H1 (cell line): ENCODE results near the gene GRSF1. TPM values are rescaled to one million over a fixed set of nuclear protein-coding genes. Genes with fewer than 3 reads are reported as not detected.

Experiments
- BACH1 ChIP-seq: IDR thresholded peaks from 2 replicates; pipeline ENCODE4 v1.6.1; 2012; ENCODE audit warnings: low read length, improper control_type of control experiment
- CEBPB ChIP-seq: IDR thresholded peaks from 2 replicates; pipeline ENCODE4 v1.6.1; 2012; ENCODE audit warnings: low read depth, low read length
- EP300 ChIP-seq, 2 experiments: IDR thresholded peaks; 1 replicate in 1 of 2; 2 replicates in 1 of 2; pipeline ENCODE4 v1.6.1; 2011 to 2012; ENCODE audit warnings: low read depth in 2 of 2, low read length in 2 of 2, mild to moderate bottlenecking in 2 of 2, borderline replicate concordance in 1 of 2, inconsistent platforms in 1 of 2, moderate library complexity in 1 of 2
- GABPA ChIP-seq: IDR thresholded peaks from 2 replicates; pipeline ENCODE4 v1.6.1; 2011; ENCODE audit warnings: mild to moderate bottlenecking, low read length, moderate library complexity, borderline replicate concordance; ENCODE audit not compliant: insufficient read depth
- RNF2 ChIP-seq: fragments of 200-900, 300-1000 bp; sonication (generic); IDR thresholded peaks from 2 replicates; pipeline ENCODE4 v1.7.1; 2016; ENCODE audit warnings: borderline replicate concordance, low read depth, mild to moderate bottlenecking, antibody characterized with exemption, low read length; ENCODE audit not compliant: poor library complexity, severe bottlenecking; ENCODE audit errors: missing control alignments
- SP2 ChIP-seq: IDR thresholded peaks from 2 replicates; pipeline ENCODE4 v1.6.1; 2012; ENCODE audit warnings: mild to moderate bottlenecking, low read length, inconsistent platforms
- TAF7 ChIP-seq: optimal IDR thresholded peaks from 2 replicates; pipeline ENCODE3; 2011; ENCODE audit warnings: low read depth, mild to moderate bottlenecking, inconsistent platforms, low read length, moderate library complexity, borderline replicate concordance
- polyA plus RNA-seq, 7 experiments: library from polyadenylated mRNA; depleted of rRNA in 3 of 7; stranded (reverse) in 5 of 7; unstranded in 2 of 7; fragments of >200 nt in 5 of 7; fragments of 200-250 nt in 2 of 7; gene quantifications; 1 replicate in 5 of 7; 2 replicates in 1 of 7; 4 replicates in 1 of 7; pipeline versions ENCODE4 v1.2.1 to v1.2.3, GENCODE V29; 2011 to 2013; ENCODE audit warnings: missing spikeins in 2 of 7, mixed read lengths in 2 of 7
- total RNA-seq: library from RNA; stranded (reverse); fragmentation: NEBNext Ultra II Directional; extraction: Animal tissue kit (Norgen Biotek cat#: 25700); gene quantifications from 2 replicates; pipeline ENCODE4 v1.2.1, GENCODE V29; 2021
- TF ChIP-seq, protein P1 (sequence below): IDR thresholded peaks from 2 replicates; pipeline ENCODE4 v1.6.1; 2012; ENCODE audit warnings: inconsistent platforms
- TF ChIP-seq, protein P2 (sequence below): IDR thresholded peaks from 2 replicates; pipeline ENCODE4 v1.6.1; 2011; ENCODE audit warnings: low read length, improper control_type of control experiment

The GRSF1 gene
- total and polyA plus RNA-seq, 2 of the 8 experiments (the other 6 are each of a cell fraction or from before 2014, with no cell fraction given): 44.3 to 112 TPM

DNA sequence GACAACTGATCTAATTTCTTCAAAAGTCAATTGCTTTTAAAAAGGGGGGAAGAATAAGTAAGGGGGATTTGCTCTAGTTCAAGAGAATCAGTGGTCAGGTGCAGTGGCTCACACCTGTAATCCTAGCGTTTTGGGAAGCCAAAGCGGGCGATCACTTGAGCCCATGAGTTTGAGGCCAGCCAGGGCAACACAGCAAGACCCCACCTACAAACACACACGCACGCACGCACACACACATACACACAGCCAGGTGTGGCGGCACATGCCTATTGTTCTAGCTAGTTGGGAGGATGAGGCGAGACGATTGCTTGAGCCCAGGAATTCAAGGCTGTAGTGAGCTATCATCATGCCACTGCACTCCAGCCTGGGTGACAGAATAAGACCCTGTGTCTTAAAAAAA lies 9.6 kb downstream of the GRSF1 start (continued):
- no peak for TF ChIP-seq RNF2
- TF ChIP-seq, protein P1, sequence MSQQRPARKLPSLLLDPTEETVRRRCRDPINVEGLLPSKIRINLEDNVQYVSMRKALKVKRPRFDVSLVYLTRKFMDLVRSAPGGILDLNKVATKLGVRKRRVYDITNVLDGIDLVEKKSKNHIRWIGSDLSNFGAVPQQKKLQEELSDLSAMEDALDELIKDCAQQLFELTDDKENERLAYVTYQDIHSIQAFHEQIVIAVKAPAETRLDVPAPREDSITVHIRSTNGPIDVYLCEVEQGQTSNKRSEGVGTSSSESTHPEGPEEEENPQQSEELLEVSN: no peak
- TF ChIP-seq TAF7: no peak
- no peak for TF ChIP-seq CEBPB
- no peak for TF ChIP-seq EP300 (IDR thresholded peaks at IDR 0.05; ENCODE audit: borderline replicate concordance in 1 of 2, low read depth in 2 of 2, low read length in 2 of 2)
- no peak for TF ChIP-seq GABPA
- TF ChIP-seq BACH1: no peak
- TF ChIP-seq, protein P2, sequence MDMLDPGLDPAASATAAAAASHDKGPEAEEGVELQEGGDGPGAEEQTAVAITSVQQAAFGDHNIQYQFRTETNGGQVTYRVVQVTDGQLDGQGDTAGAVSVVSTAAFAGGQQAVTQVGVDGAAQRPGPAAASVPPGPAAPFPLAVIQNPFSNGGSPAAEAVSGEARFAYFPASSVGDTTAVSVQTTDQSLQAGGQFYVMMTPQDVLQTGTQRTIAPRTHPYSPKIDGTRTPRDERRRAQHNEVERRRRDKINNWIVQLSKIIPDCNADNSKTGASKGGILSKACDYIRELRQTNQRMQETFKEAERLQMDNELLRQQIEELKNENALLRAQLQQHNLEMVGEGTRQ: no peak
- no peak for TF ChIP-seq SP2
